ENCODE results near the gene TAF8.

- no peak for TF ChIP-seq CTCF (IDR thresholded peaks at IDR 0.05)
- no peak for TF ChIP-seq POLR2A (IDR thresholded peaks at IDR 0.05)
These were observed 24.5 kb upstream of the TAF8 start for GRCh38 chr6:42025845-42026243.

Data from suprapubic skin (tissue), 3 donors.